Liver (tissue), 9 donors: ENCODE data around the gene SLC24A4. TPM values are rescaled to one million over a fixed set of nuclear protein-coding genes. Genes with fewer than 3 reads are reported as not detected.

Source experiments
- DNase-seq: peaks from one replicate; pipeline ENCODE4 v3.0.0-alpha.2; 2017; ENCODE audit warnings: low spot score
- H3K27ac ChIP-seq, 2 donors: one replicate each; pipeline ENCODE4 v1.7.0; 2013; ENCODE audit warnings: inconsistent platforms in 2 of 2, low read length in 2 of 2, control low read depth in 1 of 2, low read depth in 1 of 2, mild to moderate bottlenecking in 1 of 2
- H3K27me3 ChIP-seq, 4 donors: one replicate each; pipeline versions ENCODE4 v1.6.1 to v1.7.0; 2013; ENCODE audit warnings: low read length in 3 of 4, inconsistent platforms in 1 of 4, mild to moderate bottlenecking in 1 of 4, moderate library complexity in 1 of 4; ENCODE audit not compliant: control insufficient read depth in 4 of 4, insufficient read depth in 4 of 4
- H3K36me3 ChIP-seq, 4 donors: one replicate each; pipeline versions ENCODE4 v1.6.1 to v1.7.0; 2013; ENCODE audit warnings: low read length in 3 of 4, mild to moderate bottlenecking in 3 of 4, low read depth in 1 of 4, moderate library complexity in 1 of 4; ENCODE audit not compliant: control insufficient read depth in 4 of 4, insufficient read depth in 3 of 4
- H3K4me1 ChIP-seq, 4 donors: one replicate each; pipeline versions ENCODE4 v1.6.1 to v1.7.0; 2013; ENCODE audit warnings: low read length in 3 of 4, mild to moderate bottlenecking in 3 of 4, moderate library complexity in 1 of 4; ENCODE audit not compliant: control insufficient read depth in 4 of 4, insufficient read depth in 4 of 4
- H3K4me3 ChIP-seq, 3 donors: one replicate each; pipeline versions ENCODE4 v1.6.1 to v1.7.0; 2013; ENCODE audit warnings: low read length in 3 of 3, control low read depth in 1 of 3, low read depth in 1 of 3, mild to moderate bottlenecking in 1 of 3
- H3K9ac ChIP-seq, 2 donors: one replicate each; pipeline ENCODE4 v1.7.0; 2013; ENCODE audit warnings: low read length in 2 of 2, mild to moderate bottlenecking in 2 of 2, moderate library complexity in 2 of 2, control low read depth in 1 of 2, low read depth in 1 of 2
- H3K9me3 ChIP-seq, 4 donors: one replicate each; pipeline versions ENCODE4 v1.6.1 to v1.7.0; 2013; ENCODE audit warnings: low read length in 3 of 4; ENCODE audit not compliant: control insufficient read depth in 4 of 4
- EGR1 ChIP-seq, 2 donors: IDR thresholded peaks; 2 replicates each; pipeline ENCODE4 v1.6.1; 2016 to 2018; ENCODE audit warnings: antibody characterized with exemption in 2 of 2, low read depth in 2 of 2
- FOXA2 ChIP-seq: IDR thresholded peaks from 2 replicates; pipeline ENCODE4 v1.6.1; 2016; ENCODE audit warnings: antibody characterized with exemption
- GABPA ChIP-seq, 2 donors: IDR thresholded peaks in 1 of 2; conservative IDR thresholded peaks in 1 of 2; 2 replicates each; pipeline ENCODE4 v1.6.1; 2016; ENCODE audit warnings: antibody characterized with exemption in 2 of 2, mild to moderate bottlenecking in 1 of 2, moderate library complexity in 1 of 2
- HNF4A ChIP-seq, 2 donors: conservative IDR thresholded peaks; 2 replicates each; pipeline ENCODE4 v1.6.1; 2016; ENCODE audit warnings: antibody characterized with exemption in 2 of 2, mild to moderate bottlenecking in 2 of 2
- HNF4G ChIP-seq: IDR thresholded peaks from 2 replicates; pipeline ENCODE4 v1.6.1; 2016; ENCODE audit warnings: antibody characterized with exemption
- JUND ChIP-seq, 2 donors: IDR thresholded peaks; 2 replicates each; pipeline ENCODE4 v1.6.1; 2016; ENCODE audit warnings: antibody characterized with exemption in 2 of 2
- NR2F2 ChIP-seq: IDR thresholded peaks from 2 replicates; pipeline ENCODE4 v1.6.1; 2016; ENCODE audit warnings: antibody characterized with exemption
- RAD21 ChIP-seq, 2 donors: IDR thresholded peaks; 2 replicates each; pipeline ENCODE4 v1.6.1; 2016; ENCODE audit warnings: antibody characterized with exemption in 2 of 2, mild to moderate bottlenecking in 2 of 2
- RXRA ChIP-seq, 2 donors: IDR thresholded peaks; 2 replicates each; pipeline ENCODE4 v1.6.1; 2017 to 2018; ENCODE audit warnings: antibody characterized with exemption in 2 of 2, mild to moderate bottlenecking in 1 of 2
- SP1 ChIP-seq: IDR thresholded peaks from 2 replicates; pipeline ENCODE4 v1.6.1; 2018; ENCODE audit warnings: antibody characterized with exemption, mild to moderate bottlenecking
- TAF1 ChIP-seq: conservative IDR thresholded peaks from 2 replicates; pipeline ENCODE4 v1.6.1; 2016; ENCODE audit warnings: antibody characterized with exemption, mild to moderate bottlenecking
- YY1 ChIP-seq: IDR thresholded peaks from 2 replicates; pipeline ENCODE4 v1.6.1; 2016; ENCODE audit warnings: antibody characterized with exemption, mild to moderate bottlenecking
- WGBS: extraction: QIAGEN DNeasy Blood & Tissue Kit; methylation state at CpG from one replicate; pipeline ENCODE4 v1.1.7; 2013; 5-methylcytosine and 5-hydroxymethylcytosine counted together
- polyA plus RNA-seq, 2 donors: library from polyadenylated mRNA; stranded (reverse) in 1 of 2; unstranded in 1 of 2; fragments of 200-250 nt in 1 of 2; fragments of >200 nt in 1 of 2; fragmentation: Nextera tagmentation in 1 of 2; extraction: Ambion mirVana in 1 of 2; gene quantifications; one replicate each; pipeline versions ENCODE4 v1.2.1 to v1.2.3, GENCODE V29; 2013 to 2015
- total RNA-seq, 2 donors: library from RNA; depleted of rRNA; stranded (reverse); fragments of >200 nt; gene quantifications; one replicate each; pipeline ENCODE4 v1.2.3, GENCODE V29; 2014
- TF ChIP-seq, protein P1 (sequence below): IDR thresholded peaks from 2 replicates; pipeline ENCODE4 v1.6.1; 2016; ENCODE audit warnings: antibody characterized with exemption
- TF ChIP-seq, protein P2 (sequence below): IDR thresholded peaks from 2 replicates; pipeline ENCODE4 v1.6.1; 2016; ENCODE audit warnings: antibody characterized with exemption
- TF ChIP-seq, protein P3 (sequence below): IDR thresholded peaks from 2 replicates; pipeline ENCODE4 v1.6.1; 2016; ENCODE audit warnings: antibody characterized with exemption
- TF ChIP-seq, protein P4 (sequence below): fragments of 150-350 bp; IDR thresholded peaks from 2 replicates; pipeline ENCODE4 v1.5.1; 2017; ENCODE audit warnings: improper control_type of control experiment, low read depth, low read length; ENCODE audit not compliant: missing input control
- TF ChIP-seq, protein P5 (sequence below): IDR thresholded peaks from 2 replicates; pipeline ENCODE4 v1.6.1; 2016; ENCODE audit warnings: antibody characterized with exemption, mild to moderate bottlenecking
- donor health status: healthy.
- donor health status: healthy.
- donor health status: healthy.
- donor health status: healthy.
- donor health status: healthy.

SLC24A4 gene
- total and polyA plus RNA-seq, 4 donors = 0.06 to 0.23 (median 0.12) TPM

DNA sequence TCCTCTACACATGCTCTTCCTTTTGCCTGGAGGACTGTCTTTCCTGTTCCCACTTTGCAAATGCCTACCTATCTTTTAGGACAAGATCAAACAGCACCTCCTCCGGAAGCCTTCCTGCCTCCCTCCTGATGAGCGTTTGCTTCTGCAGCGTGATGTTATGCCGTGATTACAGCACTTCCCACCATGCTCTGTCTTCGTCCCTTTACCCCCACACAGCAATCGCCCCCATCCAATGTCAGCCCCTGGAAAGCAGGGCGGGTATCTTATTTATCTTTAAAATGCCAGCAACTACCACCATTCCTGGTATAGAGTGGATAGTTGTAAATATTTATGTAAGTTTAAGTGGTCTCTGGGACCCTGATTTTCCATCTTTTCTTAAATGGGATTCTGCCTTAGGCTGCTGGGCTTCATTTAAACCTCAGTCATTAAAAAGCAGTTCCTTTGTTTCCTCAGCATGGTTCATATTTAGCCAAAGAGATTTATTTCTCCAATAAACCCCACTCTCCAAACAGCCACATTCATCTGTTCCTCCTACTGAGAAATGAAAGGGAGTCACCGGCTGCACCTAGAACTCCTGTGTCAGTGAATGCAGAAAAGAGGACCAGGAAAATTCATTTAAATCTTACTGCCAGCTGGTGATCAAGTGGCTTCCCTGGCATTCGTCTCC is 33.8 kb upstream of the SLC24A4 start:
- H3K4me3 ChIP-seq = no peak overlapping the region
- no peaks in the 10 kb centered on the region for H3K36me3 ChIP-seq
- no peaks in the 10 kb centered on the region for H3K9me3 ChIP-seq
- no peak overlapping the region for H3K27ac ChIP-seq
- no peak for DNase-seq
- 52% methylated on average over 9 of the region's 9 CpGs for WGBS
- no peak for TF ChIP-seq NR2F2
- no peak for TF ChIP-seq JUND (IDR thresholded peaks at IDR 0.05)
- no peak for TF ChIP-seq EGR1 (IDR thresholded peaks at IDR 0.05; ENCODE audit: low read depth in 2 of 2)
- TF ChIP-seq YY1 = no peak
- TF ChIP-seq, protein P1, sequence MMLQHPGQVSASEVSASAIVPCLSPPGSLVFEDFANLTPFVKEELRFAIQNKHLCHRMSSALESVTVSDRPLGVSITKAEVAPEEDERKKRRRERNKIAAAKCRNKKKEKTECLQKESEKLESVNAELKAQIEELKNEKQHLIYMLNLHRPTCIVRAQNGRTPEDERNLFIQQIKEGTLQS = no peak
- TF ChIP-seq, protein P2, sequence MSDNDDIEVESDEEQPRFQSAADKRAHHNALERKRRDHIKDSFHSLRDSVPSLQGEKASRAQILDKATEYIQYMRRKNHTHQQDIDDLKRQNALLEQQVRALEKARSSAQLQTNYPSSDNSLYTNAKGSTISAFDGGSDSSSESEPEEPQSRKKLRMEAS = no peak
- TF ChIP-seq TAF1 = no peak
- no peak for TF ChIP-seq HNF4A (conservative IDR thresholded peaks at IDR 0.05)
- no peak for TF ChIP-seq GABPA (IDR thresholded peaks at IDR 0.05 in 1 of 2, conservative IDR thresholded peaks at IDR 0.05 in 1 of 2)
- H3K27me3 ChIP-seq = no peaks in the 10 kb centered on the region
- H3K4me1 ChIP-seq = no peaks in the 10 kb centered on the region
- H3K9ac ChIP-seq = no peak overlapping the region

DNA sequence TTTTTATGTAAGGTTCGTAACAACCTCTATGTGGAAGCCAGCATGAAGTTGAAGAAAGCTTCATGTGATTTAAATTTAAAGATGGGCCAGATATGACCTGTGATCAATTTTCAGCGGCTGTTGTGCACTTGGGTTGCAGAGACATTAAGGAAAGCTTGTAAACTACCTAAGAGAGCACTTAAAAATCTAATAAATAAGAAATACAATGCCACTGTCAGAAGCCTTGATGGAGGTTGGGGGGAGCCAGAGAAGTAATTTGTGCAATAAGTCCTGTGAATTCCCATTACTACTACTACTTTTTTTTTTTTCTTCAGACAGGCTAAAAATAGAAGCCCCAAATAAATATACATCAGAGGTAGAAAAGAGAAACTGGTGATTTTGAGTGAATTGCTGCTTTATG is 30.3 kb upstream of the SLC24A4 start:
- Histone ChIP-seq H3K36me3 (no peaks in the 10 kb centered on the region), H3K27ac (no peak overlapping the region), H3K9me3 (no peaks in the 10 kb centered on the region), H3K4me3 (no peak overlapping the region), H3K4me1 (no peaks in the 10 kb centered on the region), H3K27me3 (peaks cover 0 to 3% (median 0%) of the 10 kb centered on the region in 4 donors), H3K9ac (no peak overlapping the region)
- no peak for DNase-seq
- TF ChIP-seq, protein P1 = no peak
- TF ChIP-seq YY1 (no peak), HNF4G (no peak), GABPA (IDR thresholded peaks at IDR 0.05 in 1 of 2, conservative IDR thresholded peaks at IDR 0.05 in 1 of 2) (no peak), JUND (IDR thresholded peaks at IDR 0.05) (no peak), RAD21 (IDR thresholded peaks at IDR 0.05) (no peak), SP1 (no peak), FOXA2 (no peak), RXRA (IDR thresholded peaks at IDR 0.05) (no peak), EGR1 (IDR thresholded peaks at IDR 0.05; ENCODE audit: low read depth in 2 of 2) (no peak), NR2F2 (no peak)
- TF ChIP-seq, protein P2 = no peak
- TF ChIP-seq, protein P3, sequence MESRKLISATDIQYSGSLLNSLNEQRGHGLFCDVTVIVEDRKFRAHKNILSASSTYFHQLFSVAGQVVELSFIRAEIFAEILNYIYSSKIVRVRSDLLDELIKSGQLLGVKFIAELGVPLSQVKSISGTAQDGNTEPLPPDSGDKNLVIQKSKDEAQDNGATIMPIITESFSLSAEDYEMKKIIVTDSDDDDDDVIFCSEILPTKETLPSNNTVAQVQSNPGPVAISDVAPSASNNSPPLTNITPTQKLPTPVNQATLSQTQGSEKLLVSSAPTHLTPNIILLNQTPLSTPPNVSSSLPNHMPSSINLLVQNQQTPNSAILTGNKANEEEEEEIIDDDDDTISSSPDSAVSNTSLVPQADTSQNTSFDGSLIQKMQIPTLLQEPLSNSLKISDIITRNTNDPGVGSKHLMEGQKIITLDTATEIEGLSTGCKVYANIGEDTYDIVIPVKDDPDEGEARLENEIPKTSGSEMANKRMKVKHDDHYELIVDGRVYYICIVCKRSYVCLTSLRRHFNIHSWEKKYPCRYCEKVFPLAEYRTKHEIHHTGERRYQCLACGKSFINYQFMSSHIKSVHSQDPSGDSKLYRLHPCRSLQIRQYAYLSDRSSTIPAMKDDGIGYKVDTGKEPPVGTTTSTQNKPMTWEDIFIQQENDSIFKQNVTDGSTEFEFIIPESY = no peak
- TF ChIP-seq, protein P4, sequence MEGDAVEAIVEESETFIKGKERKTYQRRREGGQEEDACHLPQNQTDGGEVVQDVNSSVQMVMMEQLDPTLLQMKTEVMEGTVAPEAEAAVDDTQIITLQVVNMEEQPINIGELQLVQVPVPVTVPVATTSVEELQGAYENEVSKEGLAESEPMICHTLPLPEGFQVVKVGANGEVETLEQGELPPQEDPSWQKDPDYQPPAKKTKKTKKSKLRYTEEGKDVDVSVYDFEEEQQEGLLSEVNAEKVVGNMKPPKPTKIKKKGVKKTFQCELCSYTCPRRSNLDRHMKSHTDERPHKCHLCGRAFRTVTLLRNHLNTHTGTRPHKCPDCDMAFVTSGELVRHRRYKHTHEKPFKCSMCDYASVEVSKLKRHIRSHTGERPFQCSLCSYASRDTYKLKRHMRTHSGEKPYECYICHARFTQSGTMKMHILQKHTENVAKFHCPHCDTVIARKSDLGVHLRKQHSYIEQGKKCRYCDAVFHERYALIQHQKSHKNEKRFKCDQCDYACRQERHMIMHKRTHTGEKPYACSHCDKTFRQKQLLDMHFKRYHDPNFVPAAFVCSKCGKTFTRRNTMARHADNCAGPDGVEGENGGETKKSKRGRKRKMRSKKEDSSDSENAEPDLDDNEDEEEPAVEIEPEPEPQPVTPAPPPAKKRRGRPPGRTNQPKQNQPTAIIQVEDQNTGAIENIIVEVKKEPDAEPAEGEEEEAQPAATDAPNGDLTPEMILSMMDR = no peak
- TF ChIP-seq, protein P5, sequence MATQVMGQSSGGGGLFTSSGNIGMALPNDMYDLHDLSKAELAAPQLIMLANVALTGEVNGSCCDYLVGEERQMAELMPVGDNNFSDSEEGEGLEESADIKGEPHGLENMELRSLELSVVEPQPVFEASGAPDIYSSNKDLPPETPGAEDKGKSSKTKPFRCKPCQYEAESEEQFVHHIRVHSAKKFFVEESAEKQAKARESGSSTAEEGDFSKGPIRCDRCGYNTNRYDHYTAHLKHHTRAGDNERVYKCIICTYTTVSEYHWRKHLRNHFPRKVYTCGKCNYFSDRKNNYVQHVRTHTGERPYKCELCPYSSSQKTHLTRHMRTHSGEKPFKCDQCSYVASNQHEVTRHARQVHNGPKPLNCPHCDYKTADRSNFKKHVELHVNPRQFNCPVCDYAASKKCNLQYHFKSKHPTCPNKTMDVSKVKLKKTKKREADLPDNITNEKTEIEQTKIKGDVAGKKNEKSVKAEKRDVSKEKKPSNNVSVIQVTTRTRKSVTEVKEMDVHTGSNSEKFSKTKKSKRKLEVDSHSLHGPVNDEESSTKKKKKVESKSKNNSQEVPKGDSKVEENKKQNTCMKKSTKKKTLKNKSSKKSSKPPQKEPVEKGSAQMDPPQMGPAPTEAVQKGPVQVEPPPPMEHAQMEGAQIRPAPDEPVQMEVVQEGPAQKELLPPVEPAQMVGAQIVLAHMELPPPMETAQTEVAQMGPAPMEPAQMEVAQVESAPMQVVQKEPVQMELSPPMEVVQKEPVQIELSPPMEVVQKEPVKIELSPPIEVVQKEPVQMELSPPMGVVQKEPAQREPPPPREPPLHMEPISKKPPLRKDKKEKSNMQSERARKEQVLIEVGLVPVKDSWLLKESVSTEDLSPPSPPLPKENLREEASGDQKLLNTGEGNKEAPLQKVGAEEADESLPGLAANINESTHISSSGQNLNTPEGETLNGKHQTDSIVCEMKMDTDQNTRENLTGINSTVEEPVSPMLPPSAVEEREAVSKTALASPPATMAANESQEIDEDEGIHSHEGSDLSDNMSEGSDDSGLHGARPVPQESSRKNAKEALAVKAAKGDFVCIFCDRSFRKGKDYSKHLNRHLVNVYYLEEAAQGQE = no peak
- WGBS = 85% methylated on average over 2 of the region's 2 CpGs
